Measurements from ENCODE around the gene AOPEP. TPM values are rescaled to one million over a fixed set of nuclear protein-coding genes. Genes with fewer than 3 reads are reported as not detected.

AOPEP gene
- total and polyA plus RNA-seq, 3 donors from 2014 or later: 31.4 to 95.0 (median 80.4) TPM

- no peak overlapping the region for H3K27ac ChIP-seq
- no peak for TF ChIP-seq CTCF (IDR thresholded peaks at IDR 0.05)
- TF ChIP-seq POLR2A (IDR thresholded peaks at IDR 0.05): no peak
- no peaks in the 10 kb centered on the region for H3K9me3 ChIP-seq
- WGBS, 2 donors: 85 to 90% methylated on average over 13 of the region's 13 CpGs
- H3K27me3 ChIP-seq: no peaks in the 10 kb centered on the region
- no peaks in the 10 kb centered on the region for H3K36me3 ChIP-seq (ENCODE audit: low read depth, missing control alignments)
- no peak overlapping the region for H3K4me3 ChIP-seq
- intact Hi-C loops (cut with DNase I; ENCODE audit: low total_unique reads): no loop called here
- H3K4me1 ChIP-seq: peaks cover 6% of the 10 kb centered on the region
- no peak for DNase-seq
Measured at GRCh38 chr9:95105519-95106287, 379.2 kb downstream of the AOPEP start.

- H3K4me3 ChIP-seq: no peak overlapping the region
- 56 to 70% methylated on average over 18 of the region's 18 CpGs for WGBS, 2 donors
- TF ChIP-seq POLR2A (IDR thresholded peaks at IDR 0.05) (no peak), CTCF (IDR thresholded peaks at IDR 0.05) (no peak)
- peak; percentile 62 for DNase-seq
- H3K27me3 ChIP-seq: no peaks in the 10 kb centered on the region
- no peaks in the 10 kb centered on the region for H3K36me3 ChIP-seq (ENCODE audit: low read depth, missing control alignments)
- H3K9me3 ChIP-seq: no peaks in the 10 kb centered on the region
- intact Hi-C loops (cut with DNase I; ENCODE audit: low total_unique reads): no loop called here
- peaks cover 6% of the 10 kb centered on the region for H3K4me1 ChIP-seq
- peak overlapping the region; percentile 53 to 67 for H3K27ac ChIP-seq
Measured at GRCh38 chr9:95107001-95107749, 380.7 kb downstream of the AOPEP start.

GRCh38 chr9:95107976-95108375 lies 381.5 kb downstream of the AOPEP start:
- Histone ChIP-seq H3K36me3 (ENCODE audit: low read depth, missing control alignments) (no peaks in the 10 kb centered on the region), H3K27ac (peak overlapping the region in 1 of 2 donors; percentile 67), H3K4me3 (no peak overlapping the region), H3K9me3 (no peaks in the 10 kb centered on the region), H3K27me3 (no peaks in the 10 kb centered on the region), H3K4me1 (peaks cover under 1% of the 10 kb centered on the region)
- TF ChIP-seq POLR2A (IDR thresholded peaks at IDR 0.05): no peak
- no peak for TF ChIP-seq CTCF (IDR thresholded peaks at IDR 0.05)
- no peak for DNase-seq
- intact Hi-C loops (cut with DNase I; ENCODE audit: low total_unique reads): no loop called here
- WGBS, 2 donors: 78 to 83% methylated on average over 14 of the region's 14 CpGs

GRCh38 chr9:95108777-95109176 lies 382.3 kb downstream of the AOPEP start:
- H3K4me1 ChIP-seq: no peaks in the 10 kb centered on the region
- H3K27me3 ChIP-seq: no peaks in the 10 kb centered on the region
- no peak for TF ChIP-seq CTCF (IDR thresholded peaks at IDR 0.05)
- no peak for TF ChIP-seq POLR2A (IDR thresholded peaks at IDR 0.05)
- no peaks in the 10 kb centered on the region for H3K9me3 ChIP-seq
- DNase-seq: no peak
- 93 to 96% methylated on average over 5 of the region's 5 CpGs for WGBS, 2 donors
- no peak overlapping the region for H3K27ac ChIP-seq
- intact Hi-C loops (cut with DNase I; ENCODE audit: low total_unique reads): no loop called here
- no peaks in the 10 kb centered on the region for H3K36me3 ChIP-seq (ENCODE audit: low read depth, missing control alignments)
- H3K4me3 ChIP-seq: no peak overlapping the region

All from testis (tissue), 3 donors.